Astrocyte (in vitro differentiated cells and primary cell): ENCODE results near the gene RAB3GAP2. TPM values are rescaled to one million over a fixed set of nuclear protein-coding genes. Genes with fewer than 3 reads are reported as not detected.
A peak's percentile ranks its signal among the peaks of the same experiment; 100 is the strongest.

ENCODE experiments used
- DNase-seq: peaks from one replicate; pipeline ENCODE4 v3.0.0-alpha.2; 2010; ENCODE audit warnings: low read depth
- FAIRE-seq: peaks from 2 replicates; lab custom pipeline; 2011; peaks lifted over from hg19 to GRCh38; lab: Jason Lieb, UNC
- H2AFZ ChIP-seq: 2 replicates; pipeline ENCODE4 v1.6.0; 2012; ENCODE audit warnings: low read depth, low read length, inconsistent platforms
- H3K27ac ChIP-seq: 2 replicates; pipeline ENCODE4 v1.5.1; 2011; ENCODE audit warnings: low read depth, low read length, inconsistent platforms
- H3K27me3 ChIP-seq: 2 replicates; pipeline ENCODE4 v1.6.0; 2011; ENCODE audit warnings: low read length, inconsistent platforms; ENCODE audit not compliant: insufficient read depth
- H3K36me3 ChIP-seq: 2 replicates; pipeline ENCODE4 v1.5.1; 2011; ENCODE audit warnings: low read length, inconsistent platforms; ENCODE audit not compliant: insufficient read depth
- H3K4me1 ChIP-seq: 2 replicates; pipeline ENCODE4 v1.5.1; 2011; ENCODE audit warnings: low read length, inconsistent platforms; ENCODE audit not compliant: insufficient read depth
- H3K4me2 ChIP-seq: 2 replicates; pipeline ENCODE4 v1.6.0; 2012; ENCODE audit warnings: low read length, inconsistent platforms
- H3K4me3 ChIP-seq: 2 replicates; pipeline ENCODE4 v1.5.1; 2011; ENCODE audit warnings: low read depth, mild to moderate bottlenecking, low read length, inconsistent platforms; ENCODE audit not compliant: insufficient read depth
- H3K79me2 ChIP-seq: 2 replicates; pipeline ENCODE4 v1.6.0; 2012; ENCODE audit warnings: mild to moderate bottlenecking, low read length, inconsistent platforms; ENCODE audit not compliant: insufficient read depth
- H3K9ac ChIP-seq: 2 replicates; pipeline ENCODE4 v1.6.0; 2012; ENCODE audit warnings: mild to moderate bottlenecking, low read length, inconsistent platforms
- H3K9me3 ChIP-seq: 2 replicates; pipeline ENCODE4 v1.5.1; 2012; ENCODE audit warnings: low read depth, mild to moderate bottlenecking, low read length, inconsistent platforms; ENCODE audit not compliant: insufficient read depth
- H4K20me1 ChIP-seq: 2 replicates; pipeline ENCODE4 v1.6.0; 2012; ENCODE audit warnings: low read length, inconsistent platforms; ENCODE audit not compliant: insufficient read depth
- H3K27ac Mint-ChIP-seq: one replicate; pipeline ENCODE4 v1.8.0; 2021; ENCODE audit warnings: mild to moderate bottlenecking, mixed read lengths; ENCODE audit not compliant: unreplicated experiment
- H3K27me3 Mint-ChIP-seq: one replicate; pipeline ENCODE4 v1.8.0; 2021; ENCODE audit warnings: low read depth, mixed read lengths; ENCODE audit not compliant: unreplicated experiment
- H3K36me3 Mint-ChIP-seq: one replicate; pipeline ENCODE4 v1.8.0; 2021; ENCODE audit warnings: low read depth, mixed read lengths; ENCODE audit not compliant: unreplicated experiment
- H3K4me1 Mint-ChIP-seq: one replicate; pipeline ENCODE4 v1.8.0; 2021; ENCODE audit warnings: low read depth, mixed read lengths; ENCODE audit not compliant: unreplicated experiment
- H3K4me3 Mint-ChIP-seq: one replicate; pipeline ENCODE4 v1.8.0; 2021; ENCODE audit warnings: mild to moderate bottlenecking, moderate library complexity, mixed read lengths; ENCODE audit not compliant: unreplicated experiment
- H3K9me3 Mint-ChIP-seq: one replicate; pipeline ENCODE4 v1.8.0; 2021; ENCODE audit warnings: mild to moderate bottlenecking, mixed read lengths; ENCODE audit not compliant: unreplicated experiment
- CTCF ChIP-seq: IDR thresholded peaks from 2 replicates; pipeline ENCODE4 v1.5.1; 2011; ENCODE audit warnings: low read depth, mild to moderate bottlenecking, inconsistent platforms, low read length, moderate library complexity; ENCODE audit not compliant: insufficient read depth
- EZH2 ChIP-seq: IDR thresholded peaks from 2 replicates; pipeline ENCODE4 v1.6.1; 2012; ENCODE audit warnings: mild to moderate bottlenecking, low read length, inconsistent platforms; ENCODE audit not compliant: insufficient read depth
- total RNA-seq: library from RNA; stranded (reverse); gene quantifications from 2 replicates; pipeline ENCODE4 v1.2.1, GENCODE V29; 2021

RAB3GAP2 gene
- total RNA-seq, 1 donor from 2014 or later: 68.1 TPM

GRCh38 chr1:220184506-220184905 is 87.7 kb downstream of the RAB3GAP2 start:
- no peak overlapping the region for H3K27ac ChIP-seq
- DNase-seq (peak; percentile 12), FAIRE-seq (no peak)
- no peaks in the 10 kb centered on the region for H4K20me1 ChIP-seq
- H3K4me3 ChIP-seq: no peak overlapping the region
- H3K36me3 Mint-ChIP-seq: peaks cover 15% of the 10 kb centered on the region
- no peak for TF ChIP-seq EZH2
- no peak for TF ChIP-seq CTCF
- H3K4me3 Mint-ChIP-seq: no peak overlapping the region
- no peaks in the 10 kb centered on the region for H3K9me3 Mint-ChIP-seq
- H3K9me3 ChIP-seq: no peaks in the 10 kb centered on the region
- no peaks in the 10 kb centered on the region for H3K4me1 ChIP-seq
- peaks cover 25% of the 10 kb centered on the region for H3K36me3 ChIP-seq
- H3K79me2 ChIP-seq: no peaks in the 10 kb centered on the region
- no peak overlapping the region for H3K4me2 ChIP-seq
- no peaks in the 10 kb centered on the region for H3K27me3 Mint-ChIP-seq
- H3K9ac ChIP-seq: no peak overlapping the region
- no peak overlapping the region for H2AFZ ChIP-seq
- H3K4me1 Mint-ChIP-seq: peaks cover 4% of the 10 kb centered on the region
- H3K27me3 ChIP-seq: no peaks in the 10 kb centered on the region
- H3K27ac Mint-ChIP-seq: no peak overlapping the region

DNA sequence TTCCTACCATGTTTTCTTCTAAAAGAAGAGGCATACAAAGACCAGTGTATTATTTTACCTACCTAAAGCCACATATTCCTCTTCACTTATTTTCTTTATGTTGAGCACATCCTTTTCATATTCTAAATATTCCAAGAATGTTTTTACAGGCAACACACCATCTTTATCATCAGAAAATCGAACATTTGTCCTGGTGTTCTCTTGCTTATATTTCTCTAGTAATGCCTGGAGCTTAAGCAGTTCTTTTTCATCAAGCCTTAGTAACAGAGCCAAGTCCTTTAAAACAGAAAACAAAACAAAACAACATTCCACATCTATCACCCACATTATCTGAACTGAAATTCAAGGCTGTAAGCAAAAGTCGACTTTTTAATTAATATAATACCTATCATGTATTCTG is 89.6 kb downstream of the RAB3GAP2 start:
- no peaks in the 10 kb centered on the region for H3K27me3 Mint-ChIP-seq
- Histone ChIP-seq H3K36me3 (peaks cover 15% of the 10 kb centered on the region), H4K20me1 (no peaks in the 10 kb centered on the region), H3K79me2 (peaks cover 3% of the 10 kb centered on the region), H3K27ac (peak overlapping the region; percentile 56), H2AFZ (no peak overlapping the region), H3K4me1 (no peaks in the 10 kb centered on the region), H3K9me3 (no peaks in the 10 kb centered on the region), H3K9ac (peak overlapping the region; percentile 29), H3K4me3 (no peak overlapping the region), H3K4me2 (peak overlapping the region; percentile 58), H3K27me3 (no peaks in the 10 kb centered on the region)
- DNase-seq (peak; percentile 12), FAIRE-seq (no peak)
- TF ChIP-seq CTCF (no peak), EZH2 (no peak)
- no peaks in the 10 kb centered on the region for H3K9me3 Mint-ChIP-seq
- H3K36me3 Mint-ChIP-seq: peaks cover 12% of the 10 kb centered on the region
- no peak overlapping the region for H3K4me3 Mint-ChIP-seq
- no peak overlapping the region for H3K27ac Mint-ChIP-seq
- peaks cover 4% of the 10 kb centered on the region for H3K4me1 Mint-ChIP-seq

DNA sequence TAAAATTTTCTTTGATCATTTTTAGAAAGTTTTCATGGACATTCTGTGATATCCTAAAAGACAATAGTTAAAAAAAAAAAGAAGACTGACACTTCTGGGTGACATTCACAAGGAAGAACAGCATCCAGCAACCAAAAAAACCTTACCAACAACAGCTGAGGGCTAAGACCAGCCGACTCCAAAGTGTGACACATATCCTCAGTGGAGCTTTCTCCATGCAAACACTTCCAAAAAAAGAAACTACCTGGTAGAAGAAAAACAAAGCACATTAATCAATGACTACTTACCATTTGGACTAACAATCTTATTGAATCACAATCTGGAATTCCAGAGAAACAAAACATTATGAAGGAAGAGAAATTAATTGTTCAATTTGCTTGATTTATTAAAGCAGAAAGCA is 90.1 kb downstream of the RAB3GAP2 start:
- Histone ChIP-seq H3K79me2 (peaks cover 6% of the 10 kb centered on the region), H3K4me2 (peak overlapping the region; percentile 58), H3K9ac (peak overlapping the region; percentile 31), H3K27ac (peak overlapping the region; percentile 56), H3K9me3 (no peaks in the 10 kb centered on the region), H3K36me3 (peaks cover 12% of the 10 kb centered on the region), H3K4me3 (no peak overlapping the region), H3K4me1 (no peaks in the 10 kb centered on the region), H2AFZ (no peak overlapping the region), H3K27me3 (no peaks in the 10 kb centered on the region), H4K20me1 (peaks cover 2% of the 10 kb centered on the region)
- no peak for FAIRE-seq
- Mint-ChIP-seq H3K9me3 (no peaks in the 10 kb centered on the region), H3K27me3 (no peaks in the 10 kb centered on the region), H3K4me3 (no peak overlapping the region), H3K36me3 (peaks cover 18% of the 10 kb centered on the region), H3K27ac (no peak overlapping the region), H3K4me1 (peaks cover 4% of the 10 kb centered on the region)
- no peak for DNase-seq
- TF ChIP-seq EZH2 (no peak), CTCF (no peak)
